Spleen (tissue), 11 donors: ENCODE results near the gene AASDHPPT. TPM values are rescaled to one million over a fixed set of nuclear protein-coding genes. Genes with fewer than 3 reads are reported as not detected.

Source experiments
- DNase-seq: peaks from one replicate; pipeline ENCODE4 v3.0.0-alpha.2; 2020
- H3K27ac ChIP-seq, 8 donors: fragments of 200-600 bp; sonication (generic) in 7 of 8; 1 replicate in 4 of 8; 2 replicates in 4 of 8; pipeline versions ENCODE4 v1.5.0 to v1.8.0; 2016 to 2021; ENCODE audit warnings: inconsistent platforms in 4 of 8, mild to moderate bottlenecking in 4 of 8, moderate library complexity in 1 of 8
- H3K27me3 ChIP-seq, 7 donors: fragments of 200-600 bp; sonication (generic) in 6 of 7; replicated peaks in 1 of 7; 1 replicate in 4 of 7; 2 replicates in 3 of 7; pipeline versions ENCODE4 v1.5.0 to v1.8.0; 2016 to 2021; ENCODE audit warnings: inconsistent platforms in 3 of 7, mild to moderate bottlenecking in 1 of 7
- H3K36me3 ChIP-seq, 6 donors: fragments of 200-600 bp; sonication (generic) in 5 of 6; 1 replicate in 4 of 6; 2 replicates in 2 of 6; pipeline versions ENCODE4 v1.5.0 to v1.8.0; 2016 to 2021; ENCODE audit warnings: inconsistent platforms in 2 of 6
- H3K4me1 ChIP-seq, 6 donors: fragments of 200-600 bp; sonication (generic) in 5 of 6; 1 replicate in 3 of 6; 2 replicates in 3 of 6; pipeline versions ENCODE4 v1.5.0 to v1.8.0; 2016 to 2021; ENCODE audit warnings: inconsistent platforms in 3 of 6
- H3K4me3 ChIP-seq, 8 donors: fragments of 200-600 bp; sonication (generic) in 7 of 8; 1 replicate in 4 of 8; 2 replicates in 4 of 8; pipeline versions ENCODE4 v1.5.0 to v1.8.0; 2016 to 2021; ENCODE audit warnings: inconsistent platforms in 4 of 8, mild to moderate bottlenecking in 4 of 8, moderate library complexity in 2 of 8
- H3K9me3 ChIP-seq, 8 donors: fragments of 200-600 bp; sonication (generic) in 7 of 8; 1 replicate in 4 of 8; 2 replicates in 4 of 8; pipeline versions ENCODE4 v1.5.0 to v1.8.0; 2016 to 2021; ENCODE audit warnings: inconsistent platforms in 4 of 8
- POLR2A ChIP-seq, 3 donors: fragments of 450-650 bp; IDR thresholded peaks; one replicate each; pipeline ENCODE4 v1.5.1; 2017; ENCODE audit warnings: antibody characterized with exemption in 3 of 3, mild to moderate bottlenecking in 1 of 3
- POLR2AphosphoS5 ChIP-seq, 3 donors: sonication (generic); formaldehyde crosslinking; IDR thresholded peaks; one replicate each; pipeline ENCODE4 v1.5.1; 2017; ENCODE audit warnings: antibody characterized with exemption in 3 of 3
- WGBS, 5 donors: extraction: QIAGEN DNeasy Blood & Tissue Kit in 3 of 5; methylation state at CpG; one replicate each; pipeline versions ENCODE4 v1.1.5 to v1.1.7; 2013 to 2018; 5-methylcytosine and 5-hydroxymethylcytosine counted together
- intact Hi-C: fragments of 100-400 bp; cut with DNase I; formaldehyde crosslinking; loops from one replicate; pipeline ENCODE4 v1.15.0; 2023; ENCODE audit warnings: low total_unique reads
- polyA plus RNA-seq, 3 donors: library from polyadenylated mRNA; stranded (reverse); fragments of 200-250 nt; gene quantifications; one replicate each; pipeline ENCODE4 v1.2.1, GENCODE V29; 2013
- total RNA-seq, 7 donors: library from RNA; depleted of rRNA in 3 of 7; stranded (reverse); fragments of >200 nt in 3 of 7; fragmentation: NEBNext Ultra II Directional in 4 of 7; extraction: Animal tissue kit (Norgen Biotek cat#: 25700) in 4 of 7; gene quantifications; one replicate each; pipeline versions ENCODE4 v1.1.0 to v1.2.1, GENCODE V29; 2016 to 2021
- TF ChIP-seq, protein P1 (sequence below), 11 experiments: fragments of 200-600 bp in 7 of 11; fragments of 450-650 bp in 4 of 11; sonication (generic) in 4 of 11; IDR thresholded peaks in 8 of 11; conservative IDR thresholded peaks in 3 of 11; 1 replicate in 7 of 11; 2 replicates in 4 of 11; pipeline versions ENCODE4 v1.4.0 to v1.8.0; 2016 to 2021; ENCODE audit warnings: antibody characterized with exemption in 11 of 11, inconsistent platforms in 4 of 11, mild to moderate bottlenecking in 1 of 11
- donor health status: healthy with polysubstance abuse.
- donor health status: DM: no; HTN: no; CAD: no; lungs with moderate emphysema.
- donor health status: DM: no; HTN: no; CAD: no.
- donor health status: Bipolar disorder and iron deficiency.
- donor health status: healthy.
- donor health status: DM: no; HTN: no; CAD: no.
- donor health status: DM: yes; HTN: yes; CAD: no.

The AASDHPPT gene
- total and polyA plus RNA-seq, 10 donors: 12.3 to 53.5 (median 27.4) TPM

DNA sequence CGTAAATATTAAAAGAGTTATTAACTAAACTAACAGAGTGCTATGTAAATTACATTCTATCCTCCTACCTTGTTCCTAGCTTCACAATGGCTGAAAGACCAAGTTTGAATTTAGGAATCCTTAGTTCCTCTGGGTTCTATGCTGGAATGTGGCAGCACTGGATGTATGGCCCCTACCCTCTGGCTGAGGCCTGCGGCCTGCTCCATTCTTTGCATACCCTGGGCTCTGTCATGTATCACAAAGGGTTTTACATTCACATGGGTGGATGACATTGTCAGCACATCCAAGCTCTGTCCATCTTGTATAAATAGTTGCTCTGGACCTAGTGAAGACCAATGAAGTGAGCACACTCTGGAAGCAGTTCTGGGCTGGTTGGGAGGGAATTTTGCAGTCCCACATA, 54.5 kb downstream of the AASDHPPT start:
- 89 to 91% (median 90%) methylated on average over 2 of the region's 2 CpGs for WGBS, 5 donors
- no peak for TF ChIP-seq POLR2A (IDR thresholded peaks at IDR 0.05)
- TF ChIP-seq, protein P1, sequence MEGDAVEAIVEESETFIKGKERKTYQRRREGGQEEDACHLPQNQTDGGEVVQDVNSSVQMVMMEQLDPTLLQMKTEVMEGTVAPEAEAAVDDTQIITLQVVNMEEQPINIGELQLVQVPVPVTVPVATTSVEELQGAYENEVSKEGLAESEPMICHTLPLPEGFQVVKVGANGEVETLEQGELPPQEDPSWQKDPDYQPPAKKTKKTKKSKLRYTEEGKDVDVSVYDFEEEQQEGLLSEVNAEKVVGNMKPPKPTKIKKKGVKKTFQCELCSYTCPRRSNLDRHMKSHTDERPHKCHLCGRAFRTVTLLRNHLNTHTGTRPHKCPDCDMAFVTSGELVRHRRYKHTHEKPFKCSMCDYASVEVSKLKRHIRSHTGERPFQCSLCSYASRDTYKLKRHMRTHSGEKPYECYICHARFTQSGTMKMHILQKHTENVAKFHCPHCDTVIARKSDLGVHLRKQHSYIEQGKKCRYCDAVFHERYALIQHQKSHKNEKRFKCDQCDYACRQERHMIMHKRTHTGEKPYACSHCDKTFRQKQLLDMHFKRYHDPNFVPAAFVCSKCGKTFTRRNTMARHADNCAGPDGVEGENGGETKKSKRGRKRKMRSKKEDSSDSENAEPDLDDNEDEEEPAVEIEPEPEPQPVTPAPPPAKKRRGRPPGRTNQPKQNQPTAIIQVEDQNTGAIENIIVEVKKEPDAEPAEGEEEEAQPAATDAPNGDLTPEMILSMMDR (IDR thresholded peaks at IDR 0.05 in 8 of 11, conservative IDR thresholded peaks at IDR 0.05 in 3 of 11): no peak
- TF ChIP-seq POLR2AphosphoS5 (IDR thresholded peaks at IDR 0.05): no peak
- no peak overlapping the region for H3K27ac ChIP-seq
- intact Hi-C loops: no loop called here
- no peak for DNase-seq
- no peaks in the 10 kb centered on the region for H3K36me3 ChIP-seq
- H3K4me1 ChIP-seq: no peaks in the 10 kb centered on the region
- no peak overlapping the region for H3K4me3 ChIP-seq
- H3K9me3 ChIP-seq: no peaks in the 10 kb centered on the region
- H3K27me3 ChIP-seq: peaks cover 0 to 13% (median 0%) of the 10 kb centered on the region in 7 donors

DNA sequence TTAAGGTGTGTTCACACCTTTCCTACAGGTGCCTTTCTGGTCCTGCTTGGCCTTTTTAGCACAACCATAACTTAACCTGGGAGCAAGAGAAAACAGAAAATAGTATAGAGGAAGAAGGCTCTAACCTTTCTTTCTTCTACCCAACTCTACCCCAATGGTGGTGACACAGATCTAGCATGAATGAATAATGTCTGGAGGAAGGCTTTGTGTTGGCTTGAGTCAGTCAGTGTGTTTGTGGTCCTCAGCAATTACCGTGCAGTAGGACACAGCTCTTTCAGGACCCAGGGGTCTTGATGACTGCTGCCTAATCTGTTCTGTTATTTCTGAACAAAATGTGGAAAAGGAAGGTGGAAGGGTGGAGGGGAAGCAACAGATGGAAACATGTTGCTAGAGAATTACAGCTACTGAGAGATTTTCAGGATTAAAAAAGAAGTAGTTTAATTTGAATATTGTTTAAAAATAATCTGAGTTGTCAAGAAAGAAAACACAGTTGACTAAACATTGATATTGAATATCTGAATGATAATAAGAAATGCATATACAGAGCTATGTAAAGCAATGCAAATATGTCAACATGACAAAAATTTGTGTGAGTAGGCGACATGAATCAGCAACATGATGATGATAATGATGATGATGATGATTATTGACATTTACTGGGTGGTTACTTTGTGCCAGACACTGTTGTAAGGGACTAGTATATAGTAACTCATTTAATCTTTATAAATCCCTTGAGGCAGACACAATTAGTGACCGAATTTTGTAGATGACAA, 55.3 kb downstream of the AASDHPPT start:
- WGBS, 5 donors: 78 to 90% (median 79%) methylated on average over 3 of the region's 3 CpGs
- TF ChIP-seq POLR2A (IDR thresholded peaks at IDR 0.05) (no peak), POLR2AphosphoS5 (IDR thresholded peaks at IDR 0.05) (no peak)
- TF ChIP-seq, protein P1 (IDR thresholded peaks at IDR 0.05 in 8 of 11, conservative IDR thresholded peaks at IDR 0.05 in 3 of 11): no peak
- no peaks in the 10 kb centered on the region for H3K9me3 ChIP-seq
- H3K27me3 ChIP-seq: peaks cover 0 to 13% (median 0%) of the 10 kb centered on the region in 7 donors
- intact Hi-C loops: no loop called here
- H3K27ac ChIP-seq: no peak overlapping the region
- no peak for DNase-seq
- no peaks in the 10 kb centered on the region for H3K36me3 ChIP-seq
- no peaks in the 10 kb centered on the region for H3K4me1 ChIP-seq
- no peak overlapping the region for H3K4me3 ChIP-seq

DNA sequence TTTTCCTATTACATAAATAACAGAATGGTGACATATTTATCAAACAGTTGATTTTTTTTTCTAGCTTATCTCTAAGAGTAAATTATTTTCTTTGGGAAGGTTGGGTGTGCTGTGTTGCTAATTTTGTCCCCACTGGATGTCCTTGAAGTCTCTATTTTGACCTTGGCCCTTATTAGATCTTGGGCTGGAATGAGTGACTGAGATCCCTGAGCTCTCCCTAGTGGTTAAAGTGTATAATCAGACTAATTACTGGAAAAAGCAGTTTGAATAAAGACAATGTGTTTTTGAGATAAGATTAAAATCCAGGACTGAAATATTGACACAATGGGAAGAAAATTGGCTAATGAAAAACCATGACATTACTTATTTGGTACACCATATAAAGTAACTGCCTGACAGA, 56.1 kb downstream of the AASDHPPT start:
- peaks cover 0 to 13% (median 0%) of the 10 kb centered on the region in 7 donors for H3K27me3 ChIP-seq
- H3K36me3 ChIP-seq: no peaks in the 10 kb centered on the region
- TF ChIP-seq, protein P1 (IDR thresholded peaks at IDR 0.05 in 8 of 11, conservative IDR thresholded peaks at IDR 0.05 in 3 of 11): no peak
- no peak for TF ChIP-seq POLR2AphosphoS5 (IDR thresholded peaks at IDR 0.05)
- H3K4me3 ChIP-seq: no peak overlapping the region
- H3K27ac ChIP-seq: no peak overlapping the region
- DNase-seq: no peak
- no peaks in the 10 kb centered on the region for H3K4me1 ChIP-seq
- intact Hi-C loops: no loop called here
- H3K9me3 ChIP-seq: peaks cover 0 to 5% (median 0%) of the 10 kb centered on the region in 8 donors

DNA sequence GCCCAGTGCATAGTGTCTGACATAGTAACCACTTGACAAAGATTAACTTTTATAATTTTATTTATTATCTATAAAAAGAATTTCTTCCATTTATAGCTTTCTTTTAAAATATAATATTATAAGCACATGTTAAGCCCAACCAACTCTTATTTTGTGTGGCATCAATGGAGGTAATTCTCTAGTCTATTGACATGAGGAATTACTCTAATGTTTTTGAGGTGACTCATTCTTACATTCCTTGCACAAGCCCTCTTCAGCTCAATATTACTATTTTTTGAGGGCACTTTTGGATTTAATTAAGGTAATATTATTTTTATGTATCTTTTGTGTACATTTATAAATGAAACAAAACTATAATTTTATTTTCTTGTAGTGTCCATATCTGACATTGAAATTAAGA, 59.6 kb downstream of the AASDHPPT start:
- TF ChIP-seq, protein P1 (IDR thresholded peaks at IDR 0.05 in 8 of 11, conservative IDR thresholded peaks at IDR 0.05 in 3 of 11): no peak
- TF ChIP-seq POLR2AphosphoS5 (IDR thresholded peaks at IDR 0.05) (no peak), POLR2A (IDR thresholded peaks at IDR 0.05) (no peak)
- DNase-seq: no peak
- Histone ChIP-seq H3K27ac (no peak overlapping the region), H3K9me3 (peaks cover 0 to 7% (median 0%) of the 10 kb centered on the region in 8 donors), H3K36me3 (no peaks in the 10 kb centered on the region), H3K4me1 (no peaks in the 10 kb centered on the region), H3K27me3 (peaks cover 0 to 9% (median 0%) of the 10 kb centered on the region in 7 donors), H3K4me3 (no peak overlapping the region)
- intact Hi-C loops: no loop called here
